Esophagus muscularis mucosa (tissue), 3 donors: Measurements from ENCODE around the gene STK17A.

Source experiments
- CTCF ChIP-seq, 3 experiments: fragments of 200-600 bp in 2 of 3; fragments of 450-650 bp in 1 of 3; sonication (generic) in 2 of 3; IDR thresholded peaks; one replicate each; pipeline ENCODE4 v1.5.1; 2017 to 2019; ENCODE audit warnings: antibody characterized with exemption in 3 of 3, mild to moderate bottlenecking in 2 of 3, moderate library complexity in 1 of 3
- POLR2A ChIP-seq: fragments of 450-650 bp; IDR thresholded peaks from one replicate; pipeline ENCODE4 v1.6.1; 2017; ENCODE audit warnings: antibody characterized with exemption, moderate library complexity, mild to moderate bottlenecking, low read depth
- POLR2AphosphoS5 ChIP-seq, 2 donors: sonication (generic); formaldehyde crosslinking; IDR thresholded peaks; one replicate each; pipeline ENCODE4 v1.6.1; 2017; ENCODE audit warnings: antibody characterized with exemption in 2 of 2

DNA sequence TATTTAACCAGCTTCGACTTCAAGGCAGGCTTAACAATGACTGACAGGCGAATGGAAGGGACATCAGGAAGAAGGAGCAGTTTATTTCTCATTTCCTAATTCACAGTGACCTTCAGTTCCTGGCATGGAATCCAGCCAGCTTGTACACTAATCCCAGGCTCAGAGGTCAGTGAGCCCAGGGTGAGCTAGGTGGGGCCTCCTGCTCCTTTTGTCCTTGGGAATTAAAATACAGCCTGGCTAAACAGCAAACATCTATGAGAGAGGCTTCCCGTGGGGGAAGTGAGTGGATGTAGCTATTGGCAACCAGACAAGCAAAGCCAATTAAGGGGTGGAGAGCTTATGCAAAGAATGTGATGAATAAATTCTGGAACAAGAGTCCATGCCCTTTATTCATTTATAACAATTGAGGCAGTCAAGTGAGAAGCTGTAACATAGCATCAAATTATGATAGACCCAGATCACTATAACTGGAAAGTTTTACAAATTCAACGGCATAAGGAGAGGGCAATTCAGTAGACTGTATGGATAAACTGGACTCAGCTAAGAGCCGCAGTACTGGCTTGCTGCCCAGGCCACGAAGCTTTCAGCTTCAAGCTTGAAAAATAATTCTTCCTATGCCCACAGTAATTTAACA is 57.1 kb downstream of the STK17A start:
- peak in 1 of 2 donors; percentile 53 for TF ChIP-seq POLR2AphosphoS5 (IDR thresholded peaks at IDR 0.05)
- TF ChIP-seq POLR2A = no peak
- TF ChIP-seq CTCF (IDR thresholded peaks at IDR 0.05) = no peak
